Loucy (cell line): ENCODE data around the gene CTSF.

Experiments used
- H2AFZ ChIP-seq: fragments of 200-600 bp; sonication (generic); 2 replicates; pipeline ENCODE4 v1.6.0; 2016; ENCODE audit warnings: antibody characterized with exemption, mild to moderate bottlenecking, low read length, moderate library complexity
- H3F3A ChIP-seq: fragments of 200-600 bp; 2 replicates; pipeline ENCODE4 v1.6.0; 2016; ENCODE audit warnings: antibody characterized with exemption, low read depth, mild to moderate bottlenecking
- H3K27me3 ChIP-seq: fragments of 200-600 bp; sonication (generic); 2 replicates; pipeline ENCODE4 v1.6.1; 2014; ENCODE audit warnings: low read length, mild to moderate bottlenecking; ENCODE audit not compliant: insufficient read depth, poor library complexity, severe bottlenecking
- H3K36me3 ChIP-seq: fragments of 200-600 bp; sonication (generic); 2 replicates; pipeline ENCODE4 v1.6.1; 2016; ENCODE audit warnings: low read length; ENCODE audit not compliant: insufficient read depth
- H3K4me1 ChIP-seq: fragments of 200-600 bp; sonication (generic); 2 replicates; pipeline ENCODE4 v1.5.1; 2014; ENCODE audit warnings: low read length, mild to moderate bottlenecking; ENCODE audit not compliant: insufficient read depth, poor library complexity, severe bottlenecking
- H3K4me2 ChIP-seq: fragments of 200-600 bp; sonication (generic); 2 replicates; pipeline ENCODE4 v1.6.0; 2014; ENCODE audit warnings: antibody characterized with exemption, low read length, low read depth, mild to moderate bottlenecking; ENCODE audit not compliant: poor library complexity, severe bottlenecking
- H3K4me3 ChIP-seq: fragments of 200-600 bp; sonication (generic); 2 replicates; pipeline ENCODE4 v1.5.1; 2014; ENCODE audit warnings: low read length, mild to moderate bottlenecking, mixed read lengths; ENCODE audit not compliant: poor library complexity, severe bottlenecking
- H3K79me2 ChIP-seq: fragments of 200-600 bp; sonication (generic); 2 replicates; pipeline ENCODE4 v1.6.1; 2014; ENCODE audit warnings: low read length; ENCODE audit not compliant: insufficient read depth
- H3K9ac ChIP-seq: fragments of 200-600 bp; sonication (generic); 2 replicates; pipeline ENCODE4 v1.6.0; 2014; ENCODE audit warnings: mild to moderate bottlenecking, low read depth, low read length, moderate library complexity; ENCODE audit not compliant: poor library complexity, severe bottlenecking
- H3K9me2 ChIP-seq: fragments of 200-600 bp; sonication (generic); replicated peaks from 2 replicates; pipeline ENCODE4 v1.6.1; 2016; ENCODE audit warnings: low read depth, low read length, mixed read lengths
- H3K9me3 ChIP-seq: fragments of 200-600 bp; sonication (generic); 2 replicates; pipeline ENCODE4 v1.6.1; 2014; ENCODE audit warnings: mild to moderate bottlenecking, antibody characterized with exemption, low read length, low read depth; ENCODE audit not compliant: insufficient read depth
- H4K20me1 ChIP-seq: fragments of 200-600 bp; sonication (generic); 2 replicates; pipeline ENCODE4 v1.6.0; 2014; ENCODE audit warnings: antibody characterized with exemption, low read length, mild to moderate bottlenecking; ENCODE audit not compliant: insufficient read depth, poor library complexity, severe bottlenecking
- EZH2phosphoT487 ChIP-seq: fragments of 200-600 bp; IDR thresholded peaks from 2 replicates; pipeline ENCODE4 v1.6.1; 2018; ENCODE audit warnings: antibody characterized with exemption, mild to moderate bottlenecking, moderate library complexity, borderline replicate concordance
- TF ChIP-seq, protein P1 (sequence below): fragments of 200-600 bp; sonication (generic); conservative IDR thresholded peaks from 2 replicates; pipeline ENCODE4 v1.5.1; 2014; ENCODE audit warnings: mild to moderate bottlenecking, antibody characterized with exemption, low read length

Gene CTSF

DNA sequence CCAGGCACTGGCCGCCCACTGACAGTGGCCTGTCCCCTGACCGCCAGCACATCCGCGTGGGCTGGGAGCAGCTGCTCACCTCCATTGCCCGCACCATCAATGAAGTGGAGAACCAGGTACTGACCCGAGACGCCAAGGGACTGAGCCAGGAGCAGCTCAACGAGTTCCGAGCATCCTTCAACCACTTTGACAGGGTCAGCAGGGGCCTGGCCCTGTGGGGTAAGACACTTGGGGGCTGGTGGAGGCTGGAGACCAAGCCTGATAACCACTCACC, 6.5 kb downstream of the CTSF start:
- no peaks in the 10 kb centered on the region for H3F3A ChIP-seq
- H3K4me1 ChIP-seq = no peaks in the 10 kb centered on the region
- no peak overlapping the region for H3K9ac ChIP-seq
- no peak overlapping the region for H3K4me3 ChIP-seq
- H3K4me2 ChIP-seq = no peak overlapping the region
- H3K27me3 ChIP-seq = no peaks in the 10 kb centered on the region
- no peaks in the 10 kb centered on the region for H3K36me3 ChIP-seq
- H3K79me2 ChIP-seq = no peaks in the 10 kb centered on the region
- no peak overlapping the region for H2AFZ ChIP-seq
- no peaks in the 10 kb centered on the region for H3K9me2 ChIP-seq
- H3K9me3 ChIP-seq = no peaks in the 10 kb centered on the region
- no peaks in the 10 kb centered on the region for H4K20me1 ChIP-seq
- no peak for TF ChIP-seq EZH2phosphoT487

DNA sequence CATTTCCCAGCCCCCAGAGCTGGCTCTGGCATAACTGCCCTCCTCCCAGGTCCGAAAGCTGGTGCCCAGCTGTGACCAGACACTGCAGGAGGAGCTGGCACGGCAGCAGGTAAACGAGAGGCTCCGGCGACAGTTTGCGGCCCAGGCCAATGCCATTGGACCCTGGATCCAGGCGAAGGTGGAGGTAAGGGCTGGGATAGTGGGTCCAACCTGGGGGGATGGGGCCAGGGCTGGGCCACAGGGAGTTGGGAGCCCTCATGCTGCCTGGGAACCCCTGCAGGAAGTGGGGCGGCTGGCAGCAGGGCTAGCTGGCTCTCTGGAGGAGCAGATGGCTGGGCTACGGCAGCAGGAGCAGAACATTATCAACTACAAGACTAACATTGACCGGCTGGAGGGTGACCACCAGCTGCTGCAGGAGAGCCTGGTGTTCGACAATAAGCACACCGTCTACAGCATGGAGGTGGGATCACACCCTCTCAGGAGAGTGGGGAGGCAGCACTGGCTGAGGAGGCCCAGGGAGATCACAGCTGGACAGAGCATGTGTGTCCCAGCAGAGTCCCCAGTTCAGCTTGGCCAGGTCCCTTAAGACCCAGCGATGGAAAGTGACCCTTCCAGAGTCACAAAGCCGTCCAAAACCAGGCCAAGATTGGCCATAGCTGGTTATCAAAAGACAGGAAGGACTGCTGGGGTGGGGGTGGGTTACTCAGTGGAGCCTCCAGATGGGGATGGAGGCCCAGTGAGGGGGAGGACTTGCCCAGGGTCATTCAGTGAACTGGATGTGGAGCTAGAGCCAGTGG, 7.0 kb downstream of the CTSF start:
- H3K4me2 ChIP-seq = no peak overlapping the region
- H3K9me2 ChIP-seq = no peaks in the 10 kb centered on the region
- no peak overlapping the region for H3K9ac ChIP-seq
- H3K27me3 ChIP-seq = no peaks in the 10 kb centered on the region
- no peaks in the 10 kb centered on the region for H3K4me1 ChIP-seq
- TF ChIP-seq, protein P1, sequence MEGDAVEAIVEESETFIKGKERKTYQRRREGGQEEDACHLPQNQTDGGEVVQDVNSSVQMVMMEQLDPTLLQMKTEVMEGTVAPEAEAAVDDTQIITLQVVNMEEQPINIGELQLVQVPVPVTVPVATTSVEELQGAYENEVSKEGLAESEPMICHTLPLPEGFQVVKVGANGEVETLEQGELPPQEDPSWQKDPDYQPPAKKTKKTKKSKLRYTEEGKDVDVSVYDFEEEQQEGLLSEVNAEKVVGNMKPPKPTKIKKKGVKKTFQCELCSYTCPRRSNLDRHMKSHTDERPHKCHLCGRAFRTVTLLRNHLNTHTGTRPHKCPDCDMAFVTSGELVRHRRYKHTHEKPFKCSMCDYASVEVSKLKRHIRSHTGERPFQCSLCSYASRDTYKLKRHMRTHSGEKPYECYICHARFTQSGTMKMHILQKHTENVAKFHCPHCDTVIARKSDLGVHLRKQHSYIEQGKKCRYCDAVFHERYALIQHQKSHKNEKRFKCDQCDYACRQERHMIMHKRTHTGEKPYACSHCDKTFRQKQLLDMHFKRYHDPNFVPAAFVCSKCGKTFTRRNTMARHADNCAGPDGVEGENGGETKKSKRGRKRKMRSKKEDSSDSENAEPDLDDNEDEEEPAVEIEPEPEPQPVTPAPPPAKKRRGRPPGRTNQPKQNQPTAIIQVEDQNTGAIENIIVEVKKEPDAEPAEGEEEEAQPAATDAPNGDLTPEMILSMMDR = no peak
- no peak for TF ChIP-seq EZH2phosphoT487
- H3K4me3 ChIP-seq = no peak overlapping the region
- H4K20me1 ChIP-seq = no peaks in the 10 kb centered on the region
- no peaks in the 10 kb centered on the region for H3K36me3 ChIP-seq
- no peak overlapping the region for H2AFZ ChIP-seq
- no peaks in the 10 kb centered on the region for H3K9me3 ChIP-seq
- no peaks in the 10 kb centered on the region for H3F3A ChIP-seq
- H3K79me2 ChIP-seq = no peaks in the 10 kb centered on the region

GRCh38 chr11:66559866-66560676, 8.3 kb downstream of the CTSF start:
- H3K4me3 ChIP-seq = no peak overlapping the region
- H3K9me3 ChIP-seq = no peaks in the 10 kb centered on the region
- H3F3A ChIP-seq = no peaks in the 10 kb centered on the region
- H3K9ac ChIP-seq = no peak overlapping the region
- no peaks in the 10 kb centered on the region for H3K36me3 ChIP-seq
- H3K9me2 ChIP-seq = no peaks in the 10 kb centered on the region
- no peak for TF ChIP-seq EZH2phosphoT487
- TF ChIP-seq, protein P1 = no peak
- H3K27me3 ChIP-seq = no peaks in the 10 kb centered on the region
- no peaks in the 10 kb centered on the region for H4K20me1 ChIP-seq
- no peaks in the 10 kb centered on the region for H3K4me1 ChIP-seq
- no peaks in the 10 kb centered on the region for H3K79me2 ChIP-seq
- H3K4me2 ChIP-seq = no peak overlapping the region
- H2AFZ ChIP-seq = no peak overlapping the region
